IMR-90 (cell line): ENCODE data around the gene FNDC1. TPM values are rescaled to one million over a fixed set of nuclear protein-coding genes. Genes with fewer than 3 reads are reported as not detected.

Experiments
- ATAC-seq: fragments of 200-7000 bp; cut with Tn5 transposase; 2 replicates; pipeline ENCODE4 v1.9.1; 2020; ENCODE audit warnings: low read depth, mild to moderate bottlenecking, moderate library complexity
- BruUV-seq: library from RNA; stranded (reverse); fragments of 400-500 nt; replicated peaks from 2 replicates; lab custom pipeline; 2021; lab: Mats Ljungman, UMichigan
- CTCF ChIA-PET: fragments of 300-600 bp; formaldehyde crosslinking; extraction: SDS; loops from one replicate; lab custom pipeline; 2021; ENCODE audit warnings: antibody characterized with exemption; lab: Yijun Ruan, JAX
- POLR2A ChIA-PET: fragments of 300-600 bp; sonication (Branson Sonifier 250); formaldehyde crosslinking; loops from one replicate; lab custom pipeline; 2022; ENCODE audit warnings: antibody characterized with exemption; ENCODE audit not compliant: unreplicated experiment; lab: Charles Lee
- DNase-seq: peaks from one replicate; pipeline ENCODE4 v3.0.0; 2013
- H2AFZ ChIP-seq: replicated peaks from 2 replicates; pipeline ENCODE3; 2013; ENCODE audit warnings: low read length, mild to moderate bottlenecking; ENCODE audit not compliant: poor library complexity
- H2AK5ac ChIP-seq: 2 replicates; pipeline ENCODE4 v1.6.1; 2013; ENCODE audit warnings: low read depth, low read length, inconsistent platforms
- H2AK9ac ChIP-seq: replicated peaks from 2 replicates; pipeline ENCODE3; 2013; ENCODE audit warnings: mild to moderate bottlenecking, low read depth, low read length, moderate library complexity; ENCODE audit not compliant: poor library complexity
- H2BK120ac ChIP-seq: 2 replicates; pipeline ENCODE4 v1.6.1; 2013; ENCODE audit warnings: low read depth, low read length, inconsistent platforms
- H2BK15ac ChIP-seq: 3 replicates; pipeline ENCODE4 v1.6.1; 2013; ENCODE audit warnings: low read depth, low read length, inconsistent platforms
- H2BK20ac ChIP-seq: 2 replicates; pipeline ENCODE4 v1.6.1; 2013; ENCODE audit warnings: low read depth, mild to moderate bottlenecking, inconsistent platforms, low read length, moderate library complexity
- H2BK5ac ChIP-seq: 2 replicates; pipeline ENCODE4 v1.6.1; 2013; ENCODE audit warnings: mild to moderate bottlenecking, low read depth, low read length, inconsistent platforms; ENCODE audit not compliant: poor library complexity, severe bottlenecking
- H3K14ac ChIP-seq: replicated peaks from 2 replicates; pipeline ENCODE4 v1.6.1; 2013; ENCODE audit warnings: low read depth, low read length, inconsistent platforms
- H3K18ac ChIP-seq: 2 replicates; pipeline ENCODE4 v1.6.1; 2013; ENCODE audit warnings: low read depth, low read length, control low read depth
- H3K23ac ChIP-seq: 2 replicates; pipeline ENCODE4 v1.6.1; 2013; ENCODE audit warnings: low read depth, low read length, inconsistent platforms
- H3K27ac ChIP-seq: 2 replicates; pipeline ENCODE4 v1.5.1; 2013; ENCODE audit warnings: mild to moderate bottlenecking, control low read depth, low read length; ENCODE audit not compliant: insufficient read depth
- H3K27me3 ChIP-seq: 2 replicates; pipeline ENCODE4 v1.6.1; 2013; ENCODE audit warnings: low read length; ENCODE audit not compliant: control insufficient read depth, insufficient read depth
- H3K36me3 ChIP-seq: 2 replicates; pipeline ENCODE4 v1.6.1; 2013; ENCODE audit warnings: low read length, mixed read lengths; ENCODE audit not compliant: control insufficient read depth, insufficient read depth
- H3K4ac ChIP-seq: 2 replicates; pipeline ENCODE4 v1.6.1; 2013; ENCODE audit warnings: low read depth, low read length, inconsistent platforms
- H3K4me1 ChIP-seq: 2 replicates; pipeline ENCODE4 v1.6.1; 2013; ENCODE audit warnings: low read length, mixed read lengths; ENCODE audit not compliant: control insufficient read depth, insufficient read depth
- H3K4me2 ChIP-seq: 2 replicates; pipeline ENCODE4 v1.6.1; 2013; ENCODE audit warnings: low read depth, mild to moderate bottlenecking, control low read depth, low read length, moderate library complexity
- H3K4me3 ChIP-seq: 2 replicates; pipeline ENCODE4 v1.5.1; 2013; ENCODE audit warnings: low read depth, mild to moderate bottlenecking, control low read depth, low read length, moderate library complexity; ENCODE audit not compliant: insufficient read depth
- H3K56ac ChIP-seq: 2 replicates; pipeline ENCODE4 v1.6.1; 2013; ENCODE audit warnings: low read length, inconsistent platforms; ENCODE audit not compliant: insufficient read depth; ENCODE audit errors: extremely low read depth
- H3K79me1 ChIP-seq, 2 experiments: 2 replicates each; pipeline ENCODE4 v1.6.1; 2013; ENCODE audit warnings: low read length in 2 of 2, inconsistent platforms in 1 of 2, low read depth in 1 of 2
- H3K9ac ChIP-seq: 2 replicates; pipeline ENCODE4 v1.6.1; 2013; ENCODE audit warnings: low read depth, low read length, control low read depth
- H3K9me1 ChIP-seq: 2 replicates; pipeline ENCODE4 v1.6.1; 2013; ENCODE audit warnings: low read length, inconsistent platforms; ENCODE audit not compliant: insufficient read depth
- H3K9me3 ChIP-seq: 2 replicates; pipeline ENCODE4 v1.6.1; 2013; ENCODE audit warnings: low read length; ENCODE audit not compliant: control insufficient read depth, insufficient read depth
- H4K20me1 ChIP-seq: 2 replicates; pipeline ENCODE4 v1.6.1; 2013; ENCODE audit warnings: low read length, inconsistent platforms; ENCODE audit not compliant: insufficient read depth
- H4K5ac ChIP-seq: 2 replicates; pipeline ENCODE4 v1.6.1; 2013; ENCODE audit warnings: mild to moderate bottlenecking, low read depth, low read length, control low read depth
- H4K8ac ChIP-seq, 2 experiments: 2 replicates each; pipeline ENCODE4 v1.6.1; 2013; ENCODE audit warnings: low read depth in 2 of 2, low read length in 2 of 2, control low read depth in 1 of 2, inconsistent platforms in 1 of 2
- H4K91ac ChIP-seq: 2 replicates; pipeline ENCODE4 v1.6.1; 2013; ENCODE audit warnings: low read depth, low read length, inconsistent platforms; ENCODE audit not compliant: insufficient read depth
- BHLHE40 ChIP-seq: fragments of 150-350 bp; IDR thresholded peaks from 2 replicates; pipeline ENCODE4 v1.6.1; 2016; ENCODE audit warnings: mild to moderate bottlenecking, low read depth, low read length
- CEBPB ChIP-seq: IDR thresholded peaks from 2 replicates; pipeline ENCODE4 v1.6.1; 2012; ENCODE audit warnings: low read depth, low read length, improper control_type of control experiment
- CHD1 ChIP-seq: IDR thresholded peaks from 2 replicates; pipeline ENCODE4 v1.6.1; 2012; ENCODE audit warnings: low read depth, low read length, improper control_type of control experiment
- CTCF ChIP-seq: conservative IDR thresholded peaks from 2 replicates; pipeline ENCODE4 v1.5.1; 2012; ENCODE audit warnings: mild to moderate bottlenecking, low read depth, low read length, improper control_type of control experiment
- FOS ChIP-seq: fragments of 150-350 bp; IDR thresholded peaks from 2 replicates; pipeline ENCODE4 v1.6.1; 2016; ENCODE audit warnings: low read depth, low read length
- MAFK ChIP-seq: IDR thresholded peaks from 2 replicates; pipeline ENCODE4 v1.6.1; 2012; ENCODE audit warnings: low read depth, low read length, improper control_type of control experiment
- MAZ ChIP-seq: IDR thresholded peaks from 2 replicates; pipeline ENCODE4 v1.6.1; 2012; ENCODE audit warnings: low read depth, mild to moderate bottlenecking, low read length, improper control_type of control experiment, moderate library complexity, borderline replicate concordance
- MXI1 ChIP-seq: IDR thresholded peaks from 2 replicates; pipeline ENCODE4 v1.6.1; 2012; ENCODE audit warnings: low read depth, mild to moderate bottlenecking, low read length, moderate library complexity, borderline replicate concordance
- NFE2L2 ChIP-seq: fragments of 150-350 bp; IDR thresholded peaks from 2 replicates; pipeline ENCODE4 v1.6.1; 2016; ENCODE audit warnings: low read depth, mild to moderate bottlenecking, low read length
- POLR2A ChIP-seq: IDR thresholded peaks from 2 replicates; pipeline ENCODE4 v1.6.1; 2012; ENCODE audit warnings: mild to moderate bottlenecking, low read depth, low read length
- RAD21 ChIP-seq: IDR thresholded peaks from 2 replicates; pipeline ENCODE4 v1.6.1; 2012; ENCODE audit warnings: low read length, improper control_type of control experiment
- RCOR1 ChIP-seq: IDR thresholded peaks from 2 replicates; pipeline ENCODE4 v1.6.1; 2012; ENCODE audit warnings: mild to moderate bottlenecking, low read length, improper control_type of control experiment; ENCODE audit not compliant: insufficient replicate concordance
- RFX5 ChIP-seq: IDR thresholded peaks from 2 replicates; pipeline ENCODE4 v1.8.0; 2012; ENCODE audit warnings: low read depth, mild to moderate bottlenecking, low read length, moderate library complexity
- SMC3 ChIP-seq: fragments of 150-350 bp; IDR thresholded peaks from 2 replicates; pipeline ENCODE4 v1.6.1; 2016; ENCODE audit warnings: low read depth, mild to moderate bottlenecking, antibody characterized with exemption, low read length, moderate library complexity
- USF2 ChIP-seq: fragments of 150-350 bp; IDR thresholded peaks from 2 replicates; pipeline ENCODE4 v1.6.1; 2017; ENCODE audit warnings: mild to moderate bottlenecking, antibody characterized with exemption, low read length, low read depth
- WGBS, 2 experiments: methylation state at CpG; one replicate each; pipeline versions ENCODE4 v1.1.5 to v1.1.7; 2013; ENCODE audit warnings: missing lambda C conversion rate in 2 of 2; ENCODE audit not compliant: insufficient read length in 1 of 2; ENCODE audit errors: extremely low coverage in 2 of 2; 5-methylcytosine and 5-hydroxymethylcytosine counted together
- dilution Hi-C: fragments of 300-500 bp; cut with HindIII; formaldehyde crosslinking; loops from one replicate; pipeline ENCODE4 v1.14.3; 2018; ENCODE audit warnings: low sequenced_read_pairs; ENCODE audit not compliant: unreplicated experiment
- in situ Hi-C: fragments of 300-500 bp; cut with MboI; formaldehyde crosslinking; loops from 3 replicates; pipeline ENCODE4 v1.14.3; 2019; ENCODE audit warnings: low sequenced_read_pairs, inconsistent platforms, mixed read lengths
- intact Hi-C: fragments of 100-400 bp; cut with micrococcal nuclease; formaldehyde crosslinking; loops from 2 replicates; pipeline ENCODE4 v1.10.0; 2022
- polyA plus RNA-seq, 3 experiments: library from polyadenylated mRNA; depleted of rRNA; stranded (reverse); fragments of >200 nt; gene quantifications; 2 replicates each; pipeline ENCODE4 v1.2.3, GENCODE V29; 2012; ENCODE audit warnings: low replicate concordance in 1 of 3
- total RNA-seq: library from RNA; depleted of rRNA; stranded (reverse); fragments of >200 nt; gene quantifications from 2 replicates; pipeline ENCODE4 v1.2.3, GENCODE V29; 2012
- TF ChIP-seq, protein P1 (sequence below): fragments of 150-350 bp; IDR thresholded peaks from 2 replicates; pipeline ENCODE4 v1.6.1; 2016; ENCODE audit warnings: low read depth, mild to moderate bottlenecking, low read length, moderate library complexity, borderline replicate concordance

Gene FNDC1
- total and polyA plus RNA-seq, 2 of the 4 experiments (the other 2 are of a cell fraction): 0.03 TPM; not detected in 1

DNA sequence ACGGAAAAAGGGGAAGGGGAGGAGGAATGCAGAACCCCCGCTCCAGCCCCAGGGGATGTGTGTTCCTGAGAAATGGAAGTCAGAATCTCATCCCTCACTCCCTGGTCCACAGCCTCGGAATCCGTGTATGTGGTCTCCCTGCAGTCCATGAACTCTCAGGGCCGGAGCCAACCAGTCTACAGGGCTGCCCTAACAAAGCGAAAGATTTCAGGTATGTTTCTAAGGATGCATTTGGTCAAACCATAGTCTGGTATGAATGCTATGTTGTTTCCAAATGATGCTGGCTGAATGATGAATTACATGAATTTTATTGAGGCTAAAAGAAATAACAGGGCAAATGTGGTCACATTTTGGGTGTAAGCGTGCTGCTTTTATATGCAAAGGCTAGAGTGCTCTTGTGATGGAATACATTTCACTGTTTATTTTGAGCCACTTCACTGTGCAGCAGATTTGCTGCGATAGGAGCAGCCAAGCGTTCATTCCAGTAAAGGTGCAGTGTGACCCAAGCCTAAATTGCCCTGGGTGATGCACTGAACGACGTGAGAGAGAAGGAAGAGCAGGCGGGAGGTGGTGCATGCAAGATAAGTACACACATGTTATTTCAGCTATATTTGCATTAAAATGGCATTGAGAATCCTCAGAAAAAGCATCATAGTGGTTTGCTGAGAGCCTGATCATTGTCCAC is 52.4 kb downstream of the FNDC1 start:
- H3K9me3 ChIP-seq: no peaks in the 10 kb centered on the region
- no peak overlapping the region for H2AK9ac ChIP-seq
- ATAC-seq (no peak), DNase-seq (no peak)
- ChIA-PET POLR2A (no interaction called here), CTCF (no interaction called here)
- H2AFZ ChIP-seq: no peak overlapping the region
- H3K4ac ChIP-seq: no peak overlapping the region
- no peak overlapping the region for H2BK15ac ChIP-seq
- H3K27ac ChIP-seq: no peak overlapping the region
- dilution Hi-C loops (no loop called here), in situ Hi-C loops (no loop called here), intact Hi-C loops (no loop called here)
- H4K5ac ChIP-seq: no peak overlapping the region
- no peak overlapping the region for H3K23ac ChIP-seq
- no peak overlapping the region for H2AK5ac ChIP-seq
- 36% methylated on average over 4 of the region's 12 CpGs; no CpG with 5 or more reads in 1 of the 2 experiments for WGBS, 2 experiments
- no peaks in the 10 kb centered on the region for H4K20me1 ChIP-seq
- H3K9ac ChIP-seq: no peak overlapping the region
- H3K14ac ChIP-seq: no peak overlapping the region
- H3K79me1 ChIP-seq: no peaks in the 10 kb centered on the region
- no peak overlapping the region for H2BK120ac ChIP-seq
- no TSS peak for BruUV-seq
- H3K4me1 ChIP-seq: no peaks in the 10 kb centered on the region
- H3K56ac ChIP-seq: no peak overlapping the region
- no peak overlapping the region for H2BK20ac ChIP-seq
- H4K91ac ChIP-seq: no peak overlapping the region
- no peak overlapping the region for H3K4me3 ChIP-seq
- H3K9me1 ChIP-seq: no peaks in the 10 kb centered on the region
- H4K8ac ChIP-seq: no peak overlapping the region
- H3K18ac ChIP-seq: no peak overlapping the region
- no peaks in the 10 kb centered on the region for H3K36me3 ChIP-seq
- H3K4me2 ChIP-seq: no peak overlapping the region
- H2BK5ac ChIP-seq: no peak overlapping the region
- peaks cover 6% of the 10 kb centered on the region for H3K27me3 ChIP-seq
- TF ChIP-seq MAZ (no peak), RCOR1 (no peak), SMC3 (no peak), BHLHE40 (no peak), NFE2L2 (no peak), RAD21 (no peak), MAFK (no peak), FOS (no peak), RFX5 (no peak), CHD1 (no peak), POLR2A (no peak), CTCF (no peak), CEBPB (no peak), USF2 (no peak), MXI1 (no peak)
- TF ChIP-seq, protein P1, sequence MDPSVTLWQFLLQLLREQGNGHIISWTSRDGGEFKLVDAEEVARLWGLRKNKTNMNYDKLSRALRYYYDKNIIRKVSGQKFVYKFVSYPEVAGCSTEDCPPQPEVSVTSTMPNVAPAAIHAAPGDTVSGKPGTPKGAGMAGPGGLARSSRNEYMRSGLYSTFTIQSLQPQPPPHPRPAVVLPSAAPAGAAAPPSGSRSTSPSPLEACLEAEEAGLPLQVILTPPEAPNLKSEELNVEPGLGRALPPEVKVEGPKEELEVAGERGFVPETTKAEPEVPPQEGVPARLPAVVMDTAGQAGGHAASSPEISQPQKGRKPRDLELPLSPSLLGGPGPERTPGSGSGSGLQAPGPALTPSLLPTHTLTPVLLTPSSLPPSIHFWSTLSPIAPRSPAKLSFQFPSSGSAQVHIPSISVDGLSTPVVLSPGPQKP: no peak
